ENCODE measurements around the gene VIT. TPM values are rescaled to one million over a fixed set of nuclear protein-coding genes. Genes with fewer than 3 reads are reported as not detected.

VIT gene
- total RNA-seq, 2 experiments from 2014 or later, result not detected

DNA sequence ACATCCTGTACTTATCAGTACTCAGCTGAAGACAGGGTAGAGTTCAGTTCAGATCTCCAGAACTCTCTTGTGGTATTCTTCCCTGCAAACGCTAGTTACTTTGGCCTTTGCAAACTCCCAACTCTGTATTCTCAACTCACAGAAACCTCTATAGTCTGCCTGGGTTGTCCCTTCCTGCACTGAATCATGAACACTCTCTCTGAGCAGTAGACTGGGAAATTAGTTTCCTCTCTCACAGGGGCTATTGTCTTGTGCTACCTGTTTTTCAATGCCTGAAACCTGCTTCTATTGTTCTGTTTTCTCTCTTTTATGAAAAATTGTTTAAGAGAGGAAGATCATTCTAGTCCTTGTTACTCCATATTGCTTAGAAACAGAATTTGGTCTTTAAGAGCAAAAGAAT, 134.7 kb downstream of the VIT start:
- CTCF ChIA-PET, result interaction anchor here (0.6 kb wide), 1 partner anchor 1037 kb away, joined by 4 read pairs; no protein-coding TSS in a partner anchor
- POLR2A ChIA-PET, result no interaction called here

DNA sequence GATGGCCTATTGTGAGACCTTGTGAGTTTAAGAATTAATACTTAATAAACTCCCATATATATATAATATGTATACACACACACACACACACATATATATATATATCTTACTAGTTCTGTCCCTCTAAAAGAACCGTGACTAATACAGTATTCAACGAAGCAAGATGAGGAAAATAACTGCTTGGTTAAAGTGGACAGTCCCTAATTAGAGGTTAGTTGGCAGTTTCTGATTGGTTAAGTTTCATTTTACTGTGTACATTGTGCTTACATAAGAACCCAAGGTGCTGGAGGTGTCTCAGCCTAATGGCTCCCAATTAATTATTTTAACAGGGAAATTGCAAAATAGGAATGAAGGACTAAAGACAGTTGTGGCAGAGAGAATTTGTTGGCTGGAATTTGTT, 137.7 kb downstream of the VIT start:
- ChIA-PET CTCF (no interaction called here), POLR2A (no interaction called here)

DNA sequence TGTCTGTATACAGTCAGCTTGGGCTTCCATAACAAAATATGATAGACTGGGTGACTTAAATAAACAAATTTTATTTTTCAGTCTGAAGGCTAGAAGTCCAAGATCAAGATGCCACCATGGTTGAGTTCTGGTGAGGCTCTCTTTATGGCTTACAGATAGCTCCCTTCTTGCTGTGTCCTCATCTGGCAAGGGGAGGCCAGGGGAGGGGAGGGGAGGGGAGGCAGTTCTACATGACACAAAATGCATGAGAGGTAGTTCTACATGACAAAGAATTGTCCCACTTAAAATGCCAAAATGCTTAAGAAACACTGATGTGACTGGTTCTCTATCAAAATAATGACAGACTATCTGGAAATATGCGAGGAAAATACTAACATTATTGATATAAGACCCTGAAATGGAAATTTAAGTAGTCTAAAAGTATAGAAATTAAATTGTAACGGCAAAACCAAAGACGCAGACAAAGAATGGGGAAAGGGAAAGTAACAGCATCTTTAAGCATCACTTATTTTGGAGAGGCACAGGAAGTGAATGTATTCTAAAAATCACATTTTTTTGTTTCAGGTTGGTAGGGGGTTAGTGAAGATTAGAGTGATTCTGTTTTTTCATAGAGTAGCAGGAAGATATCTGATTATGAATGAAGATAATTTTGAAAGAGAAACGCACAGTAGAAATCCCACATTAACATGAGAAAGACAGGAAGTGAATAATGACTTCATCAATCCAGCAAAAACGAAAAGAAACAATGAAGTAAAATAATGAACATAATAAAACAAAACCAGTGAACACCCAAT, 138.4 kb downstream of the VIT start:
- ChIA-PET POLR2A (no interaction called here), CTCF (no interaction called here)

DNA sequence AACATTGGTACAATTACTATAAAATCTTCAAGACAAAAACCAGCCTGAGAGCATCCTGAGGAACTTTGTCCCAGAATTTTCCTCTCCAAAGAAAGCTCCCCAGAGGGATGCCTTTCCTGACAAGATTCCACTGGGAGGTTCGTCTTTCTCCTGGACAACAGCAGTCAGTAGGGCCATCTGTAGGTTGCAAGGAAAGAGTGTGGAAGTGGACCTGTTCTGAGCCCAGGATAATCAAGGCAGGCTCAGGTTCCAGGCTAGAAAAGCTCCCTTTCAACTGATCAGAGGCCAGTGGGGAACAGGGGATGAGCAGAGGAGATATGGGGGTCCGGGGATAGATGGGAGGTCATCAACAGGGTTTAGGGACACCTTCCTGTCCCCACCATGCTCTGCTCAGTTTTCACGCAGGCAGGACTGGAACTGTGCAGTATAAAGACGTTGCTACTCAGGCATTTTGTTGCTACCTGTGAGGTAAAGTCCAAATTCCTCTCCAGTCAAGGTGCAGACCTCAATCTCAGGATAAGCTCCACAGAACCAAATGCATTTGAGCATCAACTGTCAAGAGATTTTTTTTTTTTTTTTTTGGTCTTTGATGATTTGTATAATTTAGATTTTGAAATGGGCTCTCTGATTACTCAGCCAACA, 143.6 kb downstream of the VIT start:
- POLR2A ChIA-PET, result no interaction called here
- CTCF ChIA-PET, result no interaction called here

DNA sequence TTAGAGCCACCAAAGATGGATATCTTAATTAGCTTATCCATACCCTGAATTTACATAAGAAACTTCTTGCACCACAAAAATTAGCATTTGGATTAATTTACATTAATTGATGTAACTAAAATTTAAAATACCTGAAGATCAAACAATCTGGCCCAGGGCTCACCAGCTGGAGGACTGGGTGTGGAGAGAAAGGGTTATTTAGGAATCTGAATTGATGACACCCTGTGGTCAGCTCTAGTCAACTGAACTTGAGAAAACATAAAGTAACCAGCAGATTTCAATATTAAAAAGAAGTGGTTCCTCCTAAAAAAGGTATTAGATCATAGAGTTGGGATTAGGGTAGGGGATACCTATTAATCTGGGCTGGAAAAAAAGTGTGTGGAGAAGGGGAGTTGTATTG, 147.3 kb downstream of the VIT start:
- CTCF ChIA-PET, result no interaction called here
- POLR2A ChIA-PET, result no interaction called here

DNA sequence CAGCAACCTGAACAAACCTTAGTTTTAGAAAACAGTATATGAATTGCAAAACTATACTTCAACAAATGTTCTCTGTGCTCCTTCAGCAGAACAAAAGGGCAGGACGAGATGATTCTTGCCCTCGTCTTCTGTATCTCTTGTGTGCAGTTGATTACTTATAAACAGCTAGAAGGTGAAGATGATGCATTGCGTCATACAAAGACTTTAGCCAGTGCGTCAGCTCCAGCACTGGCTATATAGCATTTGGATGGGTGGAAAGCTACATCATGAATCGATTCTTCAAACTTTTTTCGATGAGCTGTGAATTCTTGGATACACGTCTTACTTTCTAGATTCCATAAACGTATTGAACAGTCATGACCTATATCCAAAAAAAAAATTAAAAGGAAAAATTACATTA, 152.8 kb downstream of the VIT start:
- ChIA-PET POLR2A (no interaction called here), CTCF (no interaction called here)

DNA sequence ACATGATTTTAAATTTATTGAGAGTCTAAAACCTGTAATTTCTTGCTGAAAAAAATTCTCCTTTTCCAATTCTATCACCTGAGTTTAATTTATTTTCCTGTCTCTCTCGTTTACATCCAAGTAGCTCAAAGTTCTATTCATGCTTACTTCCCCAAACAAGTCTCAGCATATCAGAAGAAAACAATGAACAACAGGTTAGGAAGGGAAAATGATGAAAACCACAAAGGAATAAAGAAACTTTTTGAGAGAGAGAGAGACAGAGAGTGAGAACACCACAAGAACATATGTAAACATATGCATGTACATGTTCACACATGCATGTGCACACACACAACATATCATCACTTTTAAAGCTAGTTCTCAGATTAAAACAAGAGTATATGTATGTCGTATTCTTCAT, 157.7 kb downstream of the VIT start:
- ChIA-PET POLR2A (interaction anchor here (0.7 kb wide), 1 partner anchor 250 kb away, joined by 3 read pairs; no protein-coding TSS in a partner anchor), CTCF (no interaction called here)

DNA sequence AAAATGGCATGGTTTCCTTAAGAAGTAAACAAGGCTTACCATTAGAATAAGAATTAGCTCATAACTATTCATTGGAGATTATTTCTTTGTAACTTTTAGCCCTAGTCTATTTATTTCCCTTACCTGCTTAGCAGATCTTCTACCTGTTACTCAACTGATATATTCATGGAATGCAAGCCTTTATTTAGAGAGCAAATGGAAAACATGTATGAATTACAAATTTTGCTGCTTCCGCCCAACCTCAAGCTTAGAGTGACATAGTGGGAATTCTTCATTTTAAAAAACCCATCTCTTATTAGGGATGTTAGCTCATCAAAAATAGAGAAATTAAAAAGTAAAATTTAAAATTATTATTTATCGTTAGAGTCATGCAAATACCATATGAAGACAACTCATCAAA, 158.9 kb downstream of the VIT start:
- ChIA-PET POLR2A (no interaction called here), CTCF (no interaction called here)

DNA sequence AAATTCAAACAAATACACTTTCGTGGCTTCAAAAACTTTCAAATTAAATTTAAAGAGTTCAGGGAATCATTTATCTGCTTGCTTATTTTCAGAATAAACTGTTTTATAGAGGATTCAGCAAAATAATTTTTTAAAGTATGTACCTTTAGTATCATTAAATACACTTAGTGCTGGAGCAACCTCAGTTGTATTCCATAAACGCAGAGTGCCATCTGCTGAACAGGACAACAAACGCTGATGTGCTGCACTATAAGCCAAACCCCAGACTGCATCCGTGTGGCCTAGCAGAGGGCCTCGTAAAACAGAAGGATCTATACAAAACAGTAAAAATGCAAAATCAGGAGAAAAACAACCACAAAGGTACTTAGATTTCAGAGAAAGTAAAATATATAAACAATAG, 161.2 kb downstream of the VIT start:
- CTCF ChIA-PET, result no interaction called here
- POLR2A ChIA-PET, result no interaction called here

DNA sequence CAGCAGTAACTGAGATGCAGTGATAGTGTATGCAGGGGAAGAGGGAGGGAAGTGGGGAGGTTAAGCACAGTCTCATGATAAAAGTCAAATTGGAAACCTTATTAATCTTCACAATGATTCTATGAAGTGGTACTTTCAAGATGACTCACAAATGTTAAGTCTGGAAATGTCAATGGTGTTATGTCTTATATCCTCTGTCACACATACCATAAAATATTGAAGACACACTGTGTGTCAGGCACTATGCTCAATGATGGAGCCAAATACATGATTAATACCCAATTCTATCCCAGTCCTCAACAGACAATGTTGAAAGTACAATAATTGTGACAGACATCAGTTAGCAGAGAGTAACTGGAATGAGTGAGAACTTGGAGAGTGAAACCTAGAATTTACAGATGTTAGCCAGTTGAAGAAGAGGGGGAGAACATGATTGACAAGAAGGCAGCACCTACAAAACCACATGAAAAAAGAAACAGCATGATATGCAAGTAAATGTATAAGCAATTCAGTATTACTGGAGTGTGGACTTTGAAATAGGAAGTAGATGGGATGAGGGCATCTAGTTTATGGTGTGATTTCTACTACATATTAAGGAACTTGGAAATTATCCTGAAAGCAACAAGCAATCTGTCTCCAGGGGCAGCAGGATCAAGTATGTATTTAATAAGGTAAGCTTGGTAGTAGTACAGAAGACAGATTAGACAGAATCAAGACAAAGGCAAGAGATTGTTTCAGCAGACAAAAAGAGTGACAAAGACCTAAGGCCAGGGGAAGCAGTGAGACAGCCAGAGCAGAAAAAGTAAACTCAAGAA, 162.3 kb downstream of the VIT start:
- CTCF ChIA-PET, result no interaction called here
- POLR2A ChIA-PET, result no interaction called here

DNA sequence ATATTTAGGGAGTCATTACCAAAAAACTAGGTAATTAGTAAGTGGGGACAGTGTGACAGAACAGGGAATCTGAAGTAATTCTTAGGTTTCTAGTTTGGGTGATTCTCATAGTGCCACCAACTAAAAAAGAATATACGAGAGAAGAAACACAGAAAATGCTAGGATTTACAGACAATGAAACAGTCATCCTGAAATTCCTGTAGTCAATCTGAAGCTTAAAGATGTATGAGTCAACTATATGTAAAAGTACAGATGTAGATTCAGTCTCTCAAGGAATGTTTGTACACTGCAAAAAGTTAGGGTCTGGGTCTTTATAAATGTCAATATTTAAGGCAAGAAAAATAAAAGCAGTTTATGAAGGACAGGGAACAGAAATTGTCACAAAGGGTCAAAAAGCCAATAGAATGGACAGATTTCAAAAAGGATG, 162.9 kb downstream of the VIT start:
- POLR2A ChIA-PET, result no interaction called here
- CTCF ChIA-PET, result no interaction called here

DNA sequence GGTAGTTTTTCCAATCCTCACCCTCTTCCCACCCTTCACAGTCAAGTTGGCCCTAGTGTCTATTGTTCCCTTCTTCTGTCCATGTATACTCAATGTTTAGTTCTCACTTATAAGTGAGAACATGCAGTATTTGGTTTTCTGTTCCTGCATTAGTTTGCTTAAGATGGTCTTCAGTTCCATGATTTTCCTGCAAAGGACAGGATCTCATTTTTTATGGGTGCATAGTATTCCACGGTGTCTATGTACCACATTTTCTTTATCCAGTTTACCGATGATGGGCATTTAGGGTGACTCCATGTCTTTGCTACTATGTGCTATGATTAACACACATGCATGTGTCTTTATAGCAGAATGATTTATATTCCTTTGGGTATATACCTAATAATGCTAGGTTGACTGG, 165.4 kb downstream of the VIT start:
- ChIA-PET POLR2A (no interaction called here), CTCF (no interaction called here)

Other genes starting within 250 kb of the VIT start
- 1 to 10 TPM; 7.7 to 8.4 TPM for gene FEZ2, start 98.5 kb upstream of the VIT start, total RNA-seq

Measured in activated CD8-positive, alpha-beta memory T cell treated with anti-CD3 and anti-CD28 coated beads for 36 hours (primary cell).